GM21390 (cell line): ENCODE results near the gene TNS3.

Experiments
- ATAC-seq: cut with Tn5 transposase; IDR thresholded peaks from one replicate; pipeline ENCODE4 v1.9.1; 2021; ENCODE audit not compliant: unreplicated experiment

The TNS3 gene

DNA sequence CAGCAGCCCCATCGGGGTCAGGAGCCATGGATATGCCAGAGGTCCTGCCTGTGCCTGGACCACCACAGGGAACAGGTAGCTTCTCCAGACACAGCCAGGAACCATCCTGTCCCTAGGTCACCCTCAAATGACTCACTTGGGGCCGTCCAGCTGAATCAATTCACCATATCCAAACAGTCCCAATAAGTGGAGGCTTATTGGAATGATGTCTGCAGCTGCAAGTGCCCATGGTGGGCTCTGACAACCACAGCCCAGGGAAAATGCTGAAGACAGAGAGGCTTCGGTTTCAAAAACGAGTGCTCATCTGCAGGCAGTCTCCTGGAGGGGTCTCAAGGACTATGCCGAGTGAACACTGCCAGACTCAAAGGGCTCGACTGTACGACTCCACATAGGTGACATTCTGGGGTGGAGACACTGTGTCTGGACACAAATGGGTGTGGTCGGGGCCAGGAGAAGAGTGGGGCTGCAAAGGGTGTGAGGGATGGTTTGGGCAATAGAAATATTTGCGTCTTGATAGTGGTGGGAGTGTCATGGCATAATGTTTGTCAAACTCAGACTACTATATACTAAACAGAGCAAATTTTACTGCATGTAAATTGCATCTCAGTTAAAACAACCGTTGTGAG is 204.8 kb downstream of the TNS3 start:
- no peak for ATAC-seq

DNA sequence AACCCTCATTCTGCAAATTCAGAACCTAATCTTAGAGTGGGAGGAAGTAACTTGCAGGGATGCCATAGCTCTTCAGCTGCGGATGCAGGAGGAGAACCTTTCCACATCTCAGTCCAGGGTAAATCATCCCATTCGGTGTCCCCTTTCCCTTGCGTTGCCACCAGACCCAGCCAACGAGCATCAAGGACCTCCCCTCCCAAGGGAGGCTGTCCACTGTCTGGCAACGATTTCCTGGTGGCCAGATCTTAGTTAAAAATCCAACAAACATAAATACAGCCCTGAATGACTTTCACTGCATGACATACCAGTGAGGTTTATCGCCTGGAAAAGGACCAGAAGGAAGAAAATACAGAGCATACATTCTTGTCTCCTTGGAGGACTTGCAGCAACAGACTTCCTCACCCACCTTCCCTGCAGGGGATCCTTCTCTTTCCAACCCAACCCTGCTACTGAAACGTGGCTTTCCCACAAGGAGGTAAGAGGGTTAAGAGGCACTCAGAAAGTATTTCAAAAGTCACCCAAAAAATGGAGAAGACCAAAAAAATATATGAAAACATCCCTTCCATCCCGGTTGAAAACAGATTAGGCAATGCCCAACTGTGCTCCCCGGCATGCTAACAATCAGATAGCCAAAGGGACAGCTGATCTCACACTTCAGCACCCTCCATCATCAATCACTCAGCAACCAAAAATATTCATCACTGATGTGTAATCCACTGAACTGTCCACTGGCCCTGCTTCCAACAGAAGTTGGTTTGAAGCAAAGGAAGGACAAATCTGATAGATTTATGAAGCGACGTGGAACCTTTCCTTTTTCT is 206.6 kb downstream of the TNS3 start:
- no peak for ATAC-seq

DNA sequence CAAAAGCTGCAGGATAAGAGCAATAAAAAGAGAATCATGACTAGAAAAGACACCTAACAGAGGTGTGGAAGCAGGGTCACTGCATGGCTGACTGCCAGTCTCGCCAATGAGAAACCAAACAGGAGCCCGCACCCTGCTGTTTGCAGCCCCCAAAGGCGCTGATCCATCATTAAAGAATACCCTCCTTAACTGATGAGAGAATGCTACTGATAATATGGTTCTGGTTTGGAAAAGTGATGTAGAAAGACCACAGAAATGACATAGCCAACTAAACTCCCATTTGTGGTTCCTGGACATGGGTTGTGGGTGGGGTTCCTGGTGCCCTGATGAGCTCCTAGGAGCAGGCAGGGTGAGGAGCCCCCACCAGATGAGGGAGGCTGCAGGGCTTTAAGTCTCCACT is 207.4 kb downstream of the TNS3 start:
- ATAC-seq: no peak

- no peak for ATAC-seq
Observed at GRCh38 chr7:47373871-47374451, 207.9 kb downstream of the TNS3 start.

- ATAC-seq: no peak
Observed at GRCh38 chr7:47371733-47372368, 210.1 kb downstream of the TNS3 start.

DNA sequence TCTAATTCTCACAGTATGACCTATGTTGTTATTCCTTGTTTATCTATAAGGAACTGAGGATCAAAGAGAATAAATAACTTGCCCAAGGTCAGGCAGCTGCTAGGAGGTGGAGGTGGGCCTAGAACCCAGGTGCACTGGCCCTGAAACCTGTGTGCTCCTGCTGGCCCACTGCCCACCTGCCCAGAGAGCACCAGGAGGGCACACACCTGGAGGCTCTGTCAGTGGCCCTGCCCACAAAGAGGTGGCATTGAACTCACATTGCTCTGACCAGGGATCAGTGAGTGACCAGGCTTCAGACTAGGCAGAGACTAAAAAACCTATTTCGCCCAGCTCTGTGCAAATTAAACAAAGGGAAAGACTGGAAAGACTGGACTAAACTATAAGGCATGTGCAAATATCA is 210.6 kb downstream of the TNS3 start:
- no peak for ATAC-seq

DNA sequence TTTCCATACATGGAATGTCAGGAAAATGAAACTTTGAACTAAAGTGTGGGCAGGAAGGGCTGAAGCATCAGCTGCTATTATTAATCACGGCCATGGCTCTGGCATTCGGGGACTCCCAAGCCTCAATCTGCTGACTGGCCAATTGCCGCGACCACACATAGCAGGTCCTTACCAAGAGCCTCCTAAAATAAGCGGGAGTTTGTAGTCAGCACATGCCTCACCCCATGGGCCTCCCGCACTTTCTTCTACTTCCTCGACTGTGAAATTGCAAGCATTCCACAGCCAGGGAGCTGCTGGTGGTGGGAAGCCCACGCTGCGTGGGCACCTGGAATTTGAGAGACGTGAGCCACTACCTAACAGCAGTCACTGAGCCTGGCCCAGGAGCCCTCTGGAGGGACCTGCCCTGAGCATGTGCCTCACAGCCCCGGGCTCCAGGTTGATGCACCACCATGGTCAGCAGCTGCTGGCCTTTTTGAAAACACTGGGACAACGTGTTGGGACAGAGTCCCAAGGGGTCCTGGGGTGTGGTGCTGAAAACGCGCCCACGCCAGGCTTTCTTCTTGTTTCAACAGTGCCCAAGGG is 211.4 kb downstream of the TNS3 start:
- ATAC-seq: no peak

DNA sequence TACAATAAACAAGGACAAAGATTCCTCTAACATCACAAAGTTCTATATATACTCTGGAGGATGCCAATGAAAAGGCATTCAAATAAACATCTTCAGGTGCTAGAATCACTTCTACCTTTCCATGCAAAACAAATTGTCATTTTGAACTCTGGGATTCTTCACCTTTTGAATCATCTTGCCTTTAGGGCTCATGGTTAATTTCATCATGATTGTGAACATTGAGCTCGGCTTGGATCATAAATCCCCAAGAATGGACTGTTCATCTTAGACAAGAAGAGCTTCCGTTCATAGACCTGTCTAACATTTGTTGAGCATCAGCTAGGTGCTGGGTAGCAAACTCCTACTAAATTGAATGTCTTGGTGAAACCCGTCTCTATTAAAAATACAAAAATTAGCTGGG is 212.2 kb downstream of the TNS3 start:
- ATAC-seq: no peak

GRCh38 chr7:47368190-47368812 is 213.6 kb downstream of the TNS3 start:
- no peak for ATAC-seq

- ATAC-seq: no peak
Observed at GRCh38 chr7:47367369-47367768, 214.5 kb downstream of the TNS3 start.

GRCh38 chr7:47366960-47367359 is 215.0 kb downstream of the TNS3 start:
- ATAC-seq: no peak

DNA sequence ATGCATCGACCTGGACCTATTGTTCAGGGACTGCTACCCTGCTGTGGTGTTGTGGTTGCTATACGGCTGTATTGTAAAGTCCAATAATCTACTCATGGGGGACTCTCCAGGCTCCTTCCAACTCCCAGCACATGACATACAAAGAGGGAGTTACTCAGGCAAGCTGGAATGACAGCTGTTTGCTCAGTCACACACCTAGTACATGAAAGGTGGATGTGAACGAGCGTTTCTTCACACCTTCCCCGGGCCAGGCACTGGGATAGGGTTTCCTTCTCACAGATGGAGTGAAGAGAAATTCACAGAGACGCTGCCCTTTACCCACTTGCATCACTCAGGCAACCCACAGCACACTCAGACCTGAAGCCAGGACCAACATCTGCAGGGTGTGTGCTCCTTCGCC is 215.7 kb downstream of the TNS3 start:
- ATAC-seq: no peak

DNA sequence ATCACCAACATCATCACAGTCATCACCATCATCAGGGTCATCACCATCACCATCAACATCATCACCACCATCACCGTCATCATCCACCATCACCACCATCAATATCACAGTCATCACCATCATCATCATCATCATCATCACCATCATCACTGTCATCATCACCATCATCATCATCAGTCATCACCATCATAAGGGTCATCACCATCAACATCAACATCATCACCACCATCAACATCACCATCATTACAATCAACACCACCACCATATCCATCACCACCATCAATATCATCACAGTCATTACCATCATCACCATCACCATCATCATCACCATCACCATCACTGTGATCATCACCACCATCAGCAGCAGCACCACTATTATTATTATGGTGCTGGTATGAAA is 218.9 kb downstream of the TNS3 start:
- no peak for ATAC-seq

- no peak for ATAC-seq
Observed at GRCh38 chr7:47361746-47362215, 220.1 kb downstream of the TNS3 start.

- ATAC-seq: no peak
Observed at GRCh38 chr7:47361236-47361635, 220.7 kb downstream of the TNS3 start.

- no peak for ATAC-seq
Observed at GRCh38 chr7:47360301-47360900, 221.5 kb downstream of the TNS3 start.

GRCh38 chr7:47358944-47359588 is 222.8 kb downstream of the TNS3 start:
- no peak for ATAC-seq

DNA sequence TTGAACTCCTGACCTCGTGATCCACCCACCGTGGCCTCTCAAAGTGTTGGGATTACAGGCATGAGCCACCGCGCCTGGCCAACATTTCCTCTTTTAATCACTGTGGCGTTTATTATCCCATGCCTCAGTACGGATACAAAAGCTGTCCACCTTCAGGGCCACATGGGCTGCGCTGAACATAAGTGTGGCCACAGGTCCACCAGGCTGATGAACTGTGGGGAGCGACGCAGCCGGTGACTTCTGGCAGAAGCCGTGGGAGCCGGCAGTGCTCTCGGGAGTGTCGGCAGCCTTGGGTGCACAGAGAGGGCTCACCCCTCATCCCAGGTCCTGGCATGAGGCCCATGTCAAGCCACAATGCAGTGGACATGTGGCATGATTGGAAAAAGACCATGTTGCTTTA is 223.6 kb downstream of the TNS3 start:
- ATAC-seq: no peak

- no peak for ATAC-seq
Observed at GRCh38 chr7:47357863-47358262, 224.0 kb downstream of the TNS3 start.

GRCh38 chr7:47357361-47357760 is 224.6 kb downstream of the TNS3 start:
- no peak for ATAC-seq
